ENCODE data around the gene SNIP1.
"Not testable (repeated sequence)": the region's sequence is repeated elsewhere in the genome, so short reads cannot be mapped to it uniquely, and the experiment has no call there.

SNIP1 gene

DNA sequence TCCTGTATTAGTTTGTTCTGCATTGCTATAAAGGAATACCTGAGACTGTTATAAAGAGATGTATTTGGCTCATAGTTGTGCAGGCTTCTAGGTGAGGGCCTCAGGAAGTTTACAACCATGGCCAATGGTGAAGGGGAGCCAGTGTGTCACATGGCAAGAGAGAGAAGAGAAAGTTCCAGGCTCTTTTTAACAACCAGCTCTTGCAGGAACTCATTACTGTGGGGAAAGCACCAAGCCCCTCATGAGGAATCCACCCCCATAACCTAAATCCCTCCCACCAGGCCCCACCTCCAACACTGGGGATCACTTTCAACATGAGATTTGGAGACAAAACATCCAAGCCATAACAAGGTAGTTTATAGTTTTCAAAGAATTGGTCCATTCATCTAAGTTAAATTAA, 34.5 kb downstream of the SNIP1 start:
- Histone ChIP-seq H3K9ac (ENCODE audit: insufficient read length) (no peak overlapping the region), H3K27ac (no peak overlapping the region), H3K9me3 (ENCODE audit: low read depth, low read length) (no peaks in the 10 kb centered on the region), H3K4me3 (no peak overlapping the region), H3K36me3 (ENCODE audit: insufficient read depth, low read length) (no peaks in the 10 kb centered on the region)
- TF ChIP-seq EZH2 (IDR thresholded peaks at IDR 0.05) (no peak), POLR2AphosphoS5 (IDR thresholded peaks at IDR 0.05; ENCODE audit: borderline replicate concordance, low read depth, low read length) (no peak), FOXP2 (optimal IDR thresholded peaks at IDR 0.05; ENCODE audit: control extremely low read depth, extremely low read length, insufficient read depth) (no peak)
- DNase-seq (ENCODE audit: low read depth, low spot score) = no peak

DNA sequence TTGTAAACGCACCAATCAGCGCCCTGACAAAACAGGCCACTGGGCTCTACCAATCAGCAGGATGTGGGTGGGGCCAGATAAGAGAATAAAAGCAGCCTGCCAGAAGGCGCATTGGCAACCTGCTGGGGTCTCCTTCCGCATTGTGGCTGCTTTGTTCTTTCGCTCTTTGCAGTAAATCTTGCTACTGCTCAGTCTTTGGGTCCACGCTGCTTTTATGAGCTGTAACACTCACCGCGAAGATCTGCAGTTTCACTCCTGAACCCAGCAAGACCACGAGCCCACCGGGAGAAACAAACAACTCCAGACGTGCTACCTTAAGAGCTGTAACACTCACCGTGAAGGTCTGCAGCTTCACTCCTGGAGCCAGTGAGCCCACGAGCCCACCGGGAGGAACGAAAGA, 35.2 kb downstream of the SNIP1 start:
- not testable (repeated sequence) for H3K27ac ChIP-seq; H3K36me3 ChIP-seq (ENCODE audit: insufficient read depth, low read length); H3K4me3 ChIP-seq; DNase-seq (ENCODE audit: low read depth, low spot score); H3K9ac ChIP-seq (ENCODE audit: insufficient read length); H3K9me3 ChIP-seq (ENCODE audit: low read depth, low read length)

DNA sequence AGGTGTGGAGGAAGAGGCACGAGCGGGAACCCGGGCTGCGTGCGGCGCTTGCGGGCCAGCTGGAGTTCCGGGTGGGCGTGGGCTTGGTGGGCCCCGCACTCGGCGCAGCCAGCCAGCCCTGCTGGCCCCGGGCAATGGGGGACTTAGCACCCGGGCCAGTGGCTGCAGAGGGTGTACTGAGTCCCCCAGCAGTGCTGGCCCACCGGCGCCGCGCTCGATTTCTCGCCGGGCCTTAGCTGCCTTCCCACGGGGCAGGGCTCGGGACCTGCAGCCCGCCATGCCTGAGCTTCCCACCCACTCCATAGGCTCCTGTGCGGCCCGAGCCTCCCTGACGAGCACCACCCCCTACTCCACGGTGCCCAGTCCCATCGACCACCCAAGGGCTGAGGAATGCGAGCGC, 35.9 kb downstream of the SNIP1 start:
- not testable (repeated sequence) for DNase-seq (ENCODE audit: low read depth, low spot score); H3K9me3 ChIP-seq (ENCODE audit: low read depth, low read length); H3K9ac ChIP-seq (ENCODE audit: insufficient read length); H3K27ac ChIP-seq; H3K36me3 ChIP-seq (ENCODE audit: insufficient read depth, low read length); H3K4me3 ChIP-seq

DNA sequence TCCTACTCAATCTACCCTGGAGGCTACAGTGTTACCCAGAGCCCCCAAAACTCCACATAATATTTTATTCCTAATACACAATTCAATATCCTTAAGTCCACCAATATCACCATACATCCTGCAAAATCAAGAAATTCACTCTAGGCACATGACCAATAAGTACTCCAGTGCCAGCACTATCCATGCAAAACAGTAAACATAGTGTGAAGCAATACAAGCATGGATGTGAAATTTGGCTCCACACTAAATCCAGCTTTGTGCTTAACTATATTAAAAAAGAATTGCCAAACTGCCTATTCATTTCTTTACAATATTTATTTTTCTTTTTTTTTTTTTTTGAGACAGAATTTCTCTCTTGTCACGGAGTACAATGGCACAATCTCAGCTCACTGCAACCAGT, 36.5 kb downstream of the SNIP1 start:
- Histone ChIP-seq H3K9me3 (ENCODE audit: low read depth, low read length) (no peaks in the 10 kb centered on the region), H3K27ac (no peak overlapping the region), H3K9ac (ENCODE audit: insufficient read length) (no peak overlapping the region), H3K36me3 (ENCODE audit: insufficient read depth, low read length) (peaks cover 9% of the 10 kb centered on the region; the same call in 1 of the 2 replicates), H3K4me3 (no peak overlapping the region)
- TF ChIP-seq EZH2 (IDR thresholded peaks at IDR 0.05) (no peak), POLR2AphosphoS5 (IDR thresholded peaks at IDR 0.05; ENCODE audit: borderline replicate concordance, low read depth, low read length) (no peak), FOXP2 (optimal IDR thresholded peaks at IDR 0.05; ENCODE audit: control extremely low read depth, extremely low read length, insufficient read depth) (no peak)
- DNase-seq (ENCODE audit: low read depth, low spot score) = no peak

DNA sequence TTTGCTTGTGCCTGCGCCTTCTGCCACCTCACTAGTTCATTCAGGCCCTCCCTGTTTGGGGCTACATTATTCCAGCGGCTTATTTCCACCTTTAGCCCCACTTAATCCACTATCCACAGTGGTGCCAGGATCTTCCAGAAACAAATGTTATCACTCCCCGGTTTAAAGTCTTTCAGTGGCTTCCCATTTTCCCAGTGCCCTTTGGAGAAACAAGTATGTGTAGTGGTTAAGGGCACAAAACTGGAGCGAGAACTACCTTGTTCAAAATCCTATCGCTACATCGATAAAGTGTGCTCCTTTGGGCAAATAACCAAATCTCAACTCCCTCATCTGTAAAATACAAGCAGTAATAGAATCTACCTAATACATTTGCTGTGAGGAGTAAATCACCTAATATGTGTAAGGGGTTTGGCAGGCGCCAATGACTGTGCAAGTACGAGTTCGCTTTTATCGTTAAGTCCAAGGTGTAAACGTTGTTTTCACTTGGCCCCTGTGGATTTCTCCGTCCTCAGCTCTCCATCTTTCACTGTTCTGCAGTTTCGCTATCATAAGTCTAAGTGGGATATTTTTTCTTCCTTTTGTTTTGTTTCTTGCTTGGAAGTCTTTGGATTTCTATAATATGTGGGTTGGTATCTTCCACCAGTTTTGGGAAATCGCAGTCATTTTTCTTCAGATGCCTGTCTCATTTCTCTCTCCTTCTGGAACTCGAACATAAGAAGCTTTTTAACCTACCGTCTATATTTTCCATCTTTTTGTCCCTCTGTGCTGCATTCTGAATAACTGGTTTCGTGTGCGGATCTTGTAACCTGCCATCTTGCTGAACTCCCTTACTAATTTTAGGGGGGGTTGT, 38.7 kb downstream of the SNIP1 start:
- peak overlapping the region; percentile 72 for H3K9ac ChIP-seq (ENCODE audit: insufficient read length)
- H3K27ac ChIP-seq = no peak overlapping the region
- H3K9me3 ChIP-seq (ENCODE audit: low read depth, low read length) = no peaks in the 10 kb centered on the region
- no peak for DNase-seq (ENCODE audit: low read depth, low spot score)
- TF ChIP-seq EZH2 (IDR thresholded peaks at IDR 0.05) (no peak), POLR2AphosphoS5 (IDR thresholded peaks at IDR 0.05; ENCODE audit: borderline replicate concordance, low read depth, low read length) (no peak), FOXP2 (optimal IDR thresholded peaks at IDR 0.05; ENCODE audit: control extremely low read depth, extremely low read length, insufficient read depth) (no peak)
- peaks cover 23% of the 10 kb centered on the region for H3K36me3 ChIP-seq (ENCODE audit: insufficient read depth, low read length)
- H3K4me3 ChIP-seq = peak overlapping the region; percentile 83

DNA sequence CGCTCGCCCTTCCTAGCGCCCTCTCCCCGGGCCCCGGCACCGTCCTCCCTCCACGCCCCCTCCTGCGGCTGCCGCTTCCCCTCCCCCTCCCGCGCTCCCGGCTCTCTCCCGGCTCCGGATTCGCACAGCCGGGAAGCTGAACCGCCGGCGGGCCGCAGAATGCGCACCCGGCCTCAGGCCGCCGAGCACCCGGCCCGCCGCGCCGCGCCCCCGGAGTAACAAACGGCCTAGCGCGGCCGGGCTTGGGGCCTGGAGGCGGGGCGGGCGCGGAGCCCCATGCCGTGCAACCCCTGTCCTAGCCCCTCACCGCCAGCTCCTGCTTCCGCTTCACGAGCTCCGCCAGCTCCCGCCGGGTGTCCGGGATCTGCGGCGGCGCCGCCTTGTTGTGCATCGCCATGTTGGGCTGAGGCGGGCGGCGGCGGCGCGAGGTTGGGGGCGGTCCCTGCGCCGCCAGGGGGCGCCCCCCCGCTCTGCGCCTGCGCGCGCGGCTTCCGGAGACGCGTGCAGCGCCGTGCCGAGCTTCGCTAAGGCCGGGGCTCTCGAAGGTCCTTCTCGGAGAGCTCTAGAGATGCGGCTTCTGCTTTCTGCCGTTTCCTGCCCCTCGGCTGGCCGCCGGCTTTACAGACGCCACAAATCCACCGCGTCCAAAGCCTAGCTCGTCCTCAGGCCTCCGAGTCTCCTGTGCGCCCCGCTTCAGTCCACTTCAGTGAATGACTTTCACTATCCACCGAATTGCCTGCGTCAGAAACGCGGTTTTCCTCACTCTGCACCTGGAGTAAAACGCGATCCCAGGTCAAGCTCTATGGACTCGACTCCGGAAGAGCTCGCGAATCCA, 39.5 kb downstream of the SNIP1 start, which contains the start of gene MEAF6:
MEAF6 (minus strand) TSS at position 417 of the 835 bp plus-strand sequence; CDS start at position 397, 20 bp downstream.
- Histone ChIP-seq H3K9me3 (ENCODE audit: low read depth, low read length) (no peaks in the 10 kb centered on the region), H3K36me3 (ENCODE audit: insufficient read depth, low read length) (peaks cover 23% of the 10 kb centered on the region), H3K4me3 (peak within 1 kb of the TSS; percentile 83), H3K9ac (ENCODE audit: insufficient read length) (peak within 1 kb of the TSS; percentile 78), H3K27ac (no peak within 1 kb of the TSS)
- peak; percentile 88 for TF ChIP-seq POLR2AphosphoS5 (IDR thresholded peaks at IDR 0.05; ENCODE audit: borderline replicate concordance, low read depth, low read length)
- no peak for TF ChIP-seq EZH2 (IDR thresholded peaks at IDR 0.05)
- no peak for TF ChIP-seq FOXP2 (optimal IDR thresholded peaks at IDR 0.05; ENCODE audit: control extremely low read depth, extremely low read length, insufficient read depth)
- no peak for DNase-seq (ENCODE audit: low read depth, low spot score)

DNA sequence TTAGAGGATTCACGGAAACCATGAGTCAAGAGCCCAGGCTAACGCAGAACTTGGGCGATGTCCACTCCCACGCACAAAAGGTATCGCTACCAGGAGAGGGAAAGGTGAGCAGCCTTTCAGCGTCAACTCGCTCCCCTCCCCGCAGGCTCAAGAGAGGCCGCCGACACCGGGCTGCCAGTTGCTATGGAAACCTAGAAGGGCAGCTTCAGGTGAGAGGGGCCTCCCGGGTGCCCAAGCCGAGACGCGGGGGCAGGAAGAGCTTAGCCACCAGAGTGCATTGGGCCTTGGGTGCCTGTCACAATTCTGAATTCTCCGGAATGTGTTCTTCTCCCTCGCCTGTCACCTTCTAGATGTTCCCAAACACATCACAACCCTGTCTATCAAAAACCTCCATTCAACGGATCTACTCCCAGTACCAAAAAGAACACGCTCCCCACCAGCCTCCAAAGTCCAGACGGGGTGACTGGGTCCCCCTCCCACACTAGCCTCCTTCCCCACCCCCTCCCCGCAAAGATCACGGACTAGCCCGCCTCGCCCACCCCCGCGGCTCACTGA, 40.2 kb downstream of the SNIP1 start:
- H3K9ac ChIP-seq (ENCODE audit: insufficient read length) = peak overlapping the region; percentile 78
- H3K36me3 ChIP-seq (ENCODE audit: insufficient read depth, low read length) = peaks cover 30% of the 10 kb centered on the region
- no peak overlapping the region for H3K27ac ChIP-seq
- no peaks in the 10 kb centered on the region for H3K9me3 ChIP-seq (ENCODE audit: low read depth, low read length)
- DNase-seq (ENCODE audit: low read depth, low spot score) = no peak
- peak overlapping the region; percentile 83 for H3K4me3 ChIP-seq
- TF ChIP-seq POLR2AphosphoS5 (IDR thresholded peaks at IDR 0.05; ENCODE audit: borderline replicate concordance, low read depth, low read length) (no peak), EZH2 (IDR thresholded peaks at IDR 0.05) (no peak), FOXP2 (optimal IDR thresholded peaks at IDR 0.05; ENCODE audit: control extremely low read depth, extremely low read length, insufficient read depth) (no peak)

DNA sequence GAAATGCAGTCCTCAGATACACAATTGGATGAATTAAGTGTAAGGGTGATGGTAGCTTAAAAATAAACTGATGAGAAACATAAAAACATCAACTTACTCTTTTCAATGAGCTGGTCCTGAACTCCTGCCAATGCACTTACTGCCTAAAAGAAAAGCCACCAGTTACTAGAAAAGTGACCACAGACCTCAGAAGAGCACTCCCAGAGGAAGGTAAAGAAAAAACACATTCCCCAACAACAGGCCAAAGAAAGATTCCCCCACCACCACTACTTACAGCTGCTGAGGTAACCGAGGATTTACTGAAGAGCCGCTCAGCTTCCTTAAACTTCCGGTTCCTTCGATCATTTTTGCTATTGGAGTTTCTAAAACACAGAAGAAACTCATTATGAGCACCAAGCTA, 44.9 kb downstream of the SNIP1 start:
- H3K4me3 ChIP-seq = no peak overlapping the region
- no peak overlapping the region for H3K27ac ChIP-seq
- H3K9me3 ChIP-seq (ENCODE audit: low read depth, low read length) = no peaks in the 10 kb centered on the region
- no peak overlapping the region for H3K9ac ChIP-seq (ENCODE audit: insufficient read length)
- TF ChIP-seq FOXP2 (optimal IDR thresholded peaks at IDR 0.05; ENCODE audit: control extremely low read depth, extremely low read length, insufficient read depth) (no peak), EZH2 (IDR thresholded peaks at IDR 0.05) (no peak), POLR2AphosphoS5 (IDR thresholded peaks at IDR 0.05; ENCODE audit: borderline replicate concordance, low read depth, low read length) (no peak)
- no peak for DNase-seq (ENCODE audit: low read depth, low spot score)
- H3K36me3 ChIP-seq (ENCODE audit: insufficient read depth, low read length) = peaks cover 63% of the 10 kb centered on the region

All from SK-N-MC (cell line).